Mesendoderm (in vitro differentiated cells): ENCODE results near the gene CFL1.

Experiments used
- DNase-seq: peaks from one replicate; pipeline ENCODE4 v3.0.0; 2013
- H2AK5ac ChIP-seq: 2 replicates; pipeline ENCODE4 v1.6.1; 2013; ENCODE audit warnings: low read length, inconsistent platforms
- H2BK120ac ChIP-seq: 2 replicates; pipeline ENCODE4 v1.6.1; 2013; ENCODE audit warnings: low read depth, mild to moderate bottlenecking, low read length, moderate library complexity, mixed read lengths
- H2BK15ac ChIP-seq: replicated peaks from 2 replicates; pipeline ENCODE4 v1.6.1; 2013; ENCODE audit warnings: low read depth, mild to moderate bottlenecking, moderate library complexity
- H2BK5ac ChIP-seq: 2 replicates; pipeline ENCODE4 v1.6.1; 2013; ENCODE audit warnings: low read length, inconsistent platforms
- H3K18ac ChIP-seq: 2 replicates; pipeline ENCODE4 v1.6.1; 2013; ENCODE audit warnings: mild to moderate bottlenecking, low read length, mixed read lengths
- H3K23ac ChIP-seq: one replicate; pipeline ENCODE4 v1.6.1; 2013; ENCODE audit warnings: low read length
- H3K27ac ChIP-seq: 2 replicates; pipeline ENCODE4 v1.5.1; 2013; ENCODE audit warnings: low read depth, mild to moderate bottlenecking, inconsistent platforms, low read length, moderate library complexity
- H3K27me3 ChIP-seq: 2 replicates; pipeline ENCODE4 v1.6.1; 2013; ENCODE audit warnings: low read length, control low read depth, mild to moderate bottlenecking, inconsistent platforms; ENCODE audit not compliant: insufficient read depth, poor library complexity
- H3K36me3 ChIP-seq: 2 replicates; pipeline ENCODE4 v1.6.1; 2013; ENCODE audit warnings: low read length, inconsistent platforms; ENCODE audit not compliant: control insufficient read depth, insufficient read depth
- H3K4ac ChIP-seq: one replicate; pipeline ENCODE4 v1.6.1; 2013; ENCODE audit warnings: low read depth, mild to moderate bottlenecking, low read length, moderate library complexity
- H3K4me1 ChIP-seq: 2 replicates; pipeline ENCODE4 v1.6.1; 2013; ENCODE audit warnings: low read depth, low read length, inconsistent platforms; ENCODE audit not compliant: control insufficient read depth
- H3K4me2 ChIP-seq: 2 replicates; pipeline ENCODE4 v1.6.1; 2013; ENCODE audit warnings: low read length
- H3K4me3 ChIP-seq: 2 replicates; pipeline ENCODE4 v1.5.1; 2013; ENCODE audit warnings: mild to moderate bottlenecking, low read length
- H3K56ac ChIP-seq: one replicate; pipeline ENCODE4 v1.6.1; 2013; ENCODE audit warnings: low read length
- H3K79me1 ChIP-seq: 2 replicates; pipeline ENCODE4 v1.6.1; 2013; ENCODE audit warnings: low read length, inconsistent platforms
- H3K79me2 ChIP-seq: 2 replicates; pipeline ENCODE4 v1.6.1; 2013; ENCODE audit warnings: mild to moderate bottlenecking, low read length; ENCODE audit not compliant: control insufficient read depth, insufficient read depth
- H3K9ac ChIP-seq: 2 replicates; pipeline ENCODE4 v1.6.1; 2013; ENCODE audit warnings: low read length, inconsistent platforms
- H4K5ac ChIP-seq: one replicate; pipeline ENCODE4 v1.6.1; 2013; ENCODE audit warnings: low read length
- H4K8ac ChIP-seq: one replicate; pipeline ENCODE4 v1.6.1; 2013; ENCODE audit warnings: low read depth, mild to moderate bottlenecking, control low read depth, low read length, moderate library complexity
- WGBS: extraction: QIAGEN DNeasy Blood & Tissue Kit; methylation state at CpG from one replicate; pipeline ENCODE4 v1.1.7; 2013; ENCODE audit warnings: low lambda C conversion rate, missing lambda C conversion rate; ENCODE audit not compliant: insufficient coverage; ENCODE audit errors: extremely low coverage; 5-methylcytosine and 5-hydroxymethylcytosine counted together

Gene CFL1

DNA sequence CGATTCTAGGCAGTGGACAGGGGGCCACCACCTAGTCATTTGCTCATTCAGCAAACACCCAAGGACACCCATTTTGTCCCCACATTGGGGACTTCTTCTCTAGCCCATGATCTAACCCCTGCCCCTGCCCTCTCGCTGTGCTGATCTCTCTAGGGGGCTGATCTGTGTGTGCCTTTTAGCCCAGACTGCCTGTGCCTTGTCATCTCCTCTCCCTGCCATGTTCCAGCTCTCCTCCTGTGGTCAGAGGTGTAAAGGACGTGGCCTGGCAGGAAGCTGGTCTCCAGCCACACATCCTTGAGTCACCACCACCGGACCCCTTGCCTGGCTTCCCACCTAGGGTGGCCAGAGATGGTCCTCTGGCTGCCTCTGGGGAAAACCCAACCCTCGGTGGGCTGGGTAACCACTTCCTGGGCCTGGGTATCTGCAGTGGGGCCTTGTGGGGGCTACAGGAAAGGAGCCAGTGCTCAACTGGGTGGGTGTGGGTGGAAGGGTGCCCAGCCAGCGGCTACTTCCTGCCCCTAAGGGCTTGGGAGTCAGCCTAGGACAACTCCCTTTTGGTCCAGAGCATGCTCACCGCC lies 23.0 kb upstream of the CFL1 start:
- peaks cover 2% of the 10 kb centered on the region for H3K79me1 ChIP-seq

DNA sequence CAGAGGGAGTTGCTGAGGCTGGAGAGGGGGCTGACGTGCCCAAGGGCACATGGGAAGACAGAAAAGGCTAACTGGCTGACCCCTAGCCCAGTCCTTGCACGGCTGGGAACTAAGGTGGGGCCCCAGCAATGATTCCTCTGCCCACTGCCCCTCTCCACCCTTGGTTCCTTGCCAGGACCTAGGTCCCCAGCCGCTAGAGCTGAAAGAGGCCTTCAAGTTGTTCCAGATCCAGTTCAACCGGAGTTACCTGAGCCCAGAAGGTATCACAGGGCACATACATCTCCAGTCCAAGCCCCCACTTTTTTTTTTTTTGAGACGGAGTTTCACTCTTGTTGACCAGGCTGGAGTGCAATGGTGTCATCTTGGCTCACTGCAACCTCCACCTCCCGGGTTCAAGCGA lies 22.0 kb upstream of the CFL1 start:
- Histone ChIP-seq H4K8ac (no peak overlapping the region), H2BK15ac (no peak overlapping the region), H3K4ac (no peak overlapping the region), H4K5ac (no peak overlapping the region), H3K23ac (no peak overlapping the region), H2BK120ac (no peak overlapping the region), H3K4me2 (no peak overlapping the region), H3K36me3 (peaks cover 9% of the 10 kb centered on the region), H2AK5ac (no peak overlapping the region), H3K18ac (no peak overlapping the region), H3K56ac (no peak overlapping the region), H3K27ac (no peak overlapping the region), H3K79me1 (peaks cover 2% of the 10 kb centered on the region), H3K4me3 (no peak overlapping the region), H3K27me3 (no peaks in the 10 kb centered on the region), H3K79me2 (no peaks in the 10 kb centered on the region), H3K9ac (no peak overlapping the region), H2BK5ac (no peak overlapping the region), H3K4me1 (no peaks in the 10 kb centered on the region)
- WGBS, result no CpG with 5 or more reads among the region's 7 CpGs
- no peak for DNase-seq

More for the DNA sequence above, 23.0 kb upstream of the CFL1 start:
- no peak overlapping the region for H2BK120ac ChIP-seq
- no peak overlapping the region for H4K5ac ChIP-seq
- WGBS, result no CpG with 5 or more reads among the region's 7 CpGs
- no peak overlapping the region for H3K4me2 ChIP-seq
- no peak overlapping the region for H2AK5ac ChIP-seq
- H3K27ac ChIP-seq, result no peak overlapping the region
- no peak overlapping the region for H4K8ac ChIP-seq
- no peak for DNase-seq
- H3K36me3 ChIP-seq, result peaks cover 14% of the 10 kb centered on the region
- H3K79me2 ChIP-seq, result no peaks in the 10 kb centered on the region
- H3K27me3 ChIP-seq, result no peaks in the 10 kb centered on the region
- no peak overlapping the region for H3K9ac ChIP-seq
- no peak overlapping the region for H3K4ac ChIP-seq
- H3K56ac ChIP-seq, result no peak overlapping the region
- H2BK5ac ChIP-seq, result no peak overlapping the region
- H3K18ac ChIP-seq, result no peak overlapping the region
- H3K4me1 ChIP-seq, result no peaks in the 10 kb centered on the region
- no peak overlapping the region for H3K23ac ChIP-seq
- no peak overlapping the region for H2BK15ac ChIP-seq
- H3K4me3 ChIP-seq, result no peak overlapping the region

DNA sequence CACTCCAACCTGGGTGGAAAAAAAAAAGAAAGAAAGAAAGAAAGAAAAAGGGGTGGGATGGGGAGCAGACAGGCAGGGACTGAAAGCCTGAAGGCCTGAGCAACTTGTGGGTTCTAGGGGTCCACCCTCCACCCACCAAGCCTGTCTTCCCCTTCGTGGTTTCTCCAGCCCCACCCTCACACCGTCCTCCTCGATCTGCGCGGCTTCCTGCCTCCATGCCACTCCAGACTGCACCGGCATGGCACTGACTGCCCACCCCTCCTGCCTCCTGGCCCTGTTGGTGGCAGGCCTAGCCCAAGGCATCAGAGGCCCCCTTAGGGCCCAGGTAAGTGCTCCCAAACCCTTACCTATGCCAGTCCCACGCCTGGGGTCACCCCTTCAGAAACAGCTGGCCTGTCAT lies 21.6 kb upstream of the CFL1 start, which contains the start of gene CTSW:
Gene CTSW (plus strand): TSS at position 221 of the 400 bp plus-strand sequence. CDS start 18 bp downstream, at position 239.
- Histone ChIP-seq H3K4ac (no peak within 1 kb of the TSS), H3K27me3 (no peaks in the 10 kb centered on the region), H3K18ac (no peak within 1 kb of the TSS), H3K4me3 (no peak within 1 kb of the TSS), H3K4me1 (no peaks in the 10 kb centered on the region), H2AK5ac (no peak within 1 kb of the TSS), H3K4me2 (no peak within 1 kb of the TSS), H3K56ac (no peak within 1 kb of the TSS), H2BK5ac (no peak within 1 kb of the TSS), H4K5ac (no peak within 1 kb of the TSS), H4K8ac (no peak within 1 kb of the TSS), H3K36me3 (peaks cover 9% of the 10 kb centered on the region), H3K79me2 (no peaks in the 10 kb centered on the region), H2BK120ac (no peak within 1 kb of the TSS), H3K23ac (no peak within 1 kb of the TSS), H3K79me1 (peaks cover 2% of the 10 kb centered on the region), H3K9ac (no peak within 1 kb of the TSS), H2BK15ac (no peak within 1 kb of the TSS), H3K27ac (no peak within 1 kb of the TSS)
- no CpG with 5 or more reads among the region's 7 CpGs for WGBS
- DNase-seq, result no peak

DNA sequence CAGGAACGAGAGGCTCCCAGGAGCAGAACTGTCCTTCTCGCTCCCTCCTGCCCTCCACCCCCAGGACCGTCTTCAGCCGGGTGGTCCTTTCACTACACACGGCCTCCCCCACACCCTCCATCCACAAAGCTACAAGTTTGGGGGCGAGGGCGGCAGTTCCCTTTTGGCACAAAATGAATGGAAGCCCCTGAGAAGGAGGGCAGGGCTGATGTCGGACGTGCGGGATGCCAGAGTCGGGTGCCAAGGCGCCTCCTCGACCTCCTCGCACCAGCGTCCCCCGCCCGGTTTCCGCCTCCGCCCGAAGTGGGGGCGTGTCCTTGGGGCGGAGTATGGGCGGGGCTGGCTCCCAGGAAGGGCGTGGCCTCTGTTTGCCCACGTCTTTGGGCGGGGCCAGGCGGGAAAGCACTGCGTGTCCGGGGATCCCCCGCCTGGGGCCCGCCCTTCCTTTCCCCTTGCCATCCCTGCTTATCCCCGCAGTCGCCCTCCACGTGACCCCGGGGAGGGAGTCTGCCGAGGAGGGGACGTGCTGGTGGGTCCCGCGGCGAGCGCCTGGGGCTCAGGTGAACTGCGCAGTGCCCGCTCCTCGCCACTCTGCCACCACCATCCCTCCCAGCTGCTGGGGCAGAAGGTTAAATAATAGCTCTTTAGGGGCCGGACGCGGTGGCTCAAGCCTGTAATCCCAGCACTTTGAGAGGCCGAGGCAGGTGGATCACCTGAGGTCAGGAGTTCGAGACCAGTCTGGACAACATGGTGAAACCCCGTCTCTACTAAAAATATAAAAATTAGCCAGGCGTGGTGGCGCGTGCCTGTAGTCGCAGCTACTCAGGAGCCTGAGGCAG lies 15.6 kb upstream of the CFL1 start:
- H2BK15ac ChIP-seq, result no peak overlapping the region
- no peaks in the 10 kb centered on the region for H3K4me1 ChIP-seq
- no CpG with 5 or more reads among the region's 54 CpGs for WGBS
- no peak overlapping the region for H2AK5ac ChIP-seq
- no peak overlapping the region for H3K27ac ChIP-seq
- H3K56ac ChIP-seq, result peak overlapping the region; percentile 93
- H3K36me3 ChIP-seq, result no peaks in the 10 kb centered on the region
- peak overlapping the region; percentile 84 for H3K9ac ChIP-seq
- H3K18ac ChIP-seq, result peak overlapping the region; percentile 94
- peak overlapping the region; percentile 99 for H3K23ac ChIP-seq
- no peaks in the 10 kb centered on the region for H3K79me2 ChIP-seq
- H4K5ac ChIP-seq, result no peak overlapping the region
- peak overlapping the region; percentile 99 for H3K4me2 ChIP-seq
- H3K4me3 ChIP-seq, result peak overlapping the region; percentile 59
- no peaks in the 10 kb centered on the region for H3K27me3 ChIP-seq
- DNase-seq, result peak; percentile 93
- H3K4ac ChIP-seq, result no peak overlapping the region
- no peaks in the 10 kb centered on the region for H3K79me1 ChIP-seq
- H2BK5ac ChIP-seq, result no peak overlapping the region
- no peak overlapping the region for H2BK120ac ChIP-seq
- no peak overlapping the region for H4K8ac ChIP-seq

DNA sequence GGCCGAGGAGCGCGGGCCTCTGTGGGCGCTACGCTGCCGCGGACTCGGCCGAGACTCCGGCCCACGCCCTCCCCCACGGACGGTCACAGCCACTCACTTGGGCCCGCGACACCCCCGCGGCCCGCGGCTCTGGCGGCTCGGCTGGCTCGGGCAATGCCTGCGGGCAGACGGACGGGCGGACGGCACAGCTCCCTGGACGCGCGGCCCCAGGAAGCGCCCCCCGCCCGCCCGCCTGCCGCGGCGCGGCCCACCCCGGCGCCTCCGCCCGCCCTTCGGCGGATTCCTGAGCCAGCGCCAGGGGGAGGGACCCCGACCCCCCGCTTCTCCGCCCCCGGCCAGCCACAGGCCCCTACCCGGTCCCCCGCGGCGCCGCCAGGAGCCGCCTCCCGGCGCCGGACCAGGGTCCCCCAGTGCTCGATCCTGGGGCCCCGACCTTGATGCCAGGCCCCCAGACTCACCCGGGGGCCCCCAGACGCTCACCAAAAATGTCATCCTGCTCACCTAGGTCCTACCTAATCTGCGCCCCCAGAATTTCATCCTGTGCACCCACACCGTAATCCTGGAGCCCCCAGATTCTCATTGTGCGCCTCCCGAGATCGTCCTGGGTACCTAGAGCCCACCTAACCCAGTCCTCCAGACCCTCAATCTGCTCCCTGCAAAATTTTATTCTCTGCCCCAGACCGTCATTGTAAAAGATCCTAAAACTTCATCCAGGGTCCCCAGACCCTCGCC lies 14.8 kb upstream of the CFL1 start, which contains the start of gene EFEMP2:
Gene EFEMP2 (minus strand): TSS at position 215 of the 732 bp plus-strand sequence. CDS start 446 bp downstream, outside the sequence.
- H3K27me3 ChIP-seq, result no peaks in the 10 kb centered on the region
- peak within 1 kb of the TSS; percentile 88 for H3K9ac ChIP-seq
- no peaks in the 10 kb centered on the region for H3K36me3 ChIP-seq
- no peak within 1 kb of the TSS for H2AK5ac ChIP-seq
- H3K4ac ChIP-seq, result peak within 1 kb of the TSS; percentile 88
- no peak within 1 kb of the TSS for H4K5ac ChIP-seq
- no peak within 1 kb of the TSS for H2BK15ac ChIP-seq
- H3K4me2 ChIP-seq, result peak within 1 kb of the TSS; percentile 99
- peak within 1 kb of the TSS; percentile 59 for H3K4me3 ChIP-seq
- H2BK5ac ChIP-seq, result no peak within 1 kb of the TSS
- WGBS, result no CpG with 5 or more reads among the region's 69 CpGs
- peak within 1 kb of the TSS; percentile 38 for H2BK120ac ChIP-seq
- H3K56ac ChIP-seq, result peak within 1 kb of the TSS; percentile 93
- H3K4me1 ChIP-seq, result no peaks in the 10 kb centered on the region
- no peaks in the 10 kb centered on the region for H3K79me1 ChIP-seq
- H3K27ac ChIP-seq, result no peak within 1 kb of the TSS
- no peaks in the 10 kb centered on the region for H3K79me2 ChIP-seq
- peak within 1 kb of the TSS; percentile 94 for H3K18ac ChIP-seq
- no peak for DNase-seq
- peak within 1 kb of the TSS; percentile 99 for H3K23ac ChIP-seq
- no peak within 1 kb of the TSS for H4K8ac ChIP-seq
